Glutamatergic neuron (in vitro differentiated cells): ENCODE data around the gene ELFN2. TPM values are rescaled to one million over a fixed set of nuclear protein-coding genes. Genes with fewer than 3 reads are reported as not detected.

Source experiments
- DNase-seq: peaks from one replicate; pipeline ENCODE4 v3.0.0; 2022
- H3K27ac Mint-ChIP-seq: one replicate; pipeline ENCODE4 v1.8.0; 2020; ENCODE audit warnings: mild to moderate bottlenecking, mixed read lengths, inconsistent platforms; ENCODE audit not compliant: unreplicated experiment
- H3K27me3 Mint-ChIP-seq: one replicate; pipeline ENCODE4 v1.8.0; 2020; ENCODE audit warnings: mild to moderate bottlenecking, moderate library complexity, mixed read lengths, inconsistent platforms; ENCODE audit not compliant: unreplicated experiment
- H3K36me3 Mint-ChIP-seq: one replicate; pipeline ENCODE4 v1.8.0; 2020; ENCODE audit warnings: mild to moderate bottlenecking, mixed read lengths, inconsistent platforms; ENCODE audit not compliant: unreplicated experiment
- H3K4me1 Mint-ChIP-seq: one replicate; pipeline ENCODE4 v1.8.0; 2020; ENCODE audit warnings: mild to moderate bottlenecking, low read depth, mixed read lengths, inconsistent platforms; ENCODE audit not compliant: unreplicated experiment
- H3K4me3 Mint-ChIP-seq: one replicate; pipeline ENCODE4 v1.8.0; 2020; ENCODE audit warnings: mild to moderate bottlenecking, mixed read lengths, inconsistent platforms; ENCODE audit not compliant: unreplicated experiment
- H3K9me3 Mint-ChIP-seq: one replicate; pipeline ENCODE4 v1.8.0; 2020; ENCODE audit warnings: mild to moderate bottlenecking, moderate library complexity, mixed read lengths, inconsistent platforms; ENCODE audit not compliant: unreplicated experiment
- CTCF ChIP-seq: fragments of 200-600 bp; sonication (generic); IDR thresholded peaks from one replicate; pipeline ENCODE4 v1.5.0; 2021; ENCODE audit not compliant: partially characterized antibody, unreplicated experiment
- total RNA-seq: library from RNA; stranded (reverse); fragmentation: NEBNext Ultra II Directional; extraction: Animal tissue kit (Norgen Biotek cat#: 25700); gene quantifications from one replicate; pipeline ENCODE4 v1.2.1, GENCODE V29; 2021; ENCODE audit not compliant: unreplicated experiment

ELFN2 gene
- total RNA-seq, 1 donor from 2014 or later = 7.3 TPM

DNA sequence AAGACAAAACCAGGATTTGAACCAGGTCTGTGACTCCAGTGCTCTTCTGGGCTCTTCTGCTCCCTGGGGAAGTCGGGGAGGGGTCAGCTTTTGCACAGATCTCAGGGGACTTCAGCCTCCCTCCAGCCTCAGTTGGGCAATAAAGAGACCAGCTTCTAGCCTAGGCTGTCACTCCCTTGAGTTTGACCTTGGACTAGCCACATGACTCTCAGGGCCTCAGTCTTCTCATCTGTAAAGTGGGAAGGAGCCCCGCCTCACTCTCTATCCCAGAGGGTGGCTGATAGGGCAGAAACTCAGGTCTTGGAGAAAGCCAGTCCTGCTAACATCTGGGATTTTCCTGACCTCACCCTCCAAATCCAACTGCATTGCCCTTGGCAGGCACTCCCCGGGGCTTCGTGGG lies 38.7 kb downstream of the ELFN2 start:
- H3K4me3 Mint-ChIP-seq = no peak overlapping the region
- H3K36me3 Mint-ChIP-seq = no peaks in the 10 kb centered on the region
- TF ChIP-seq CTCF = no peak
- peaks cover 10% of the 10 kb centered on the region for H3K27me3 Mint-ChIP-seq
- no peak overlapping the region for H3K27ac Mint-ChIP-seq
- DNase-seq = no peak
- H3K4me1 Mint-ChIP-seq = peaks cover 14% of the 10 kb centered on the region
- peaks cover 8% of the 10 kb centered on the region for H3K9me3 Mint-ChIP-seq

DNA sequence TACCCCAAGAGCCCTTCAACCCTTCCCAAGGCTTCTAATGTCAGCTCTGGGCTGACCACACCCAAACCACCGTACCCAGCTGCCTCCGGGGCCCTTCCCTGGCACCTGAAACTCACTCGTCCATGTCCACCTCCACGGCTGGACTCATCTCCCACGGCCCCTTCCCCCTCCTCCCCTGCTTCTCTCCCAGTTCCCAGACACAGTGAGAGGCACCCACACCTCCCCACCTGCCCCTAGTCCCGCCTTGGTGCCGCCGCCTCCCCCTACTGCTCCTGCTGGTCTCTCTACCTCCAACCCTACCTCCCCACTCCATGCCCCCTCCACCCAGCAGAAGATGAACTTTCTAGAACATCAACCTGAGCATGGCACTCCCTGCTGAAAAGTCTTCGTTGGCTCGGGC lies 39.5 kb downstream of the ELFN2 start:
- peaks cover 7% of the 10 kb centered on the region for H3K27me3 Mint-ChIP-seq
- no peak for DNase-seq
- TF ChIP-seq CTCF = no peak
- no peak overlapping the region for H3K27ac Mint-ChIP-seq
- H3K4me1 Mint-ChIP-seq = peaks cover 15% of the 10 kb centered on the region
- H3K36me3 Mint-ChIP-seq = no peaks in the 10 kb centered on the region
- peaks cover 5% of the 10 kb centered on the region for H3K9me3 Mint-ChIP-seq
- no peak overlapping the region for H3K4me3 Mint-ChIP-seq

DNA sequence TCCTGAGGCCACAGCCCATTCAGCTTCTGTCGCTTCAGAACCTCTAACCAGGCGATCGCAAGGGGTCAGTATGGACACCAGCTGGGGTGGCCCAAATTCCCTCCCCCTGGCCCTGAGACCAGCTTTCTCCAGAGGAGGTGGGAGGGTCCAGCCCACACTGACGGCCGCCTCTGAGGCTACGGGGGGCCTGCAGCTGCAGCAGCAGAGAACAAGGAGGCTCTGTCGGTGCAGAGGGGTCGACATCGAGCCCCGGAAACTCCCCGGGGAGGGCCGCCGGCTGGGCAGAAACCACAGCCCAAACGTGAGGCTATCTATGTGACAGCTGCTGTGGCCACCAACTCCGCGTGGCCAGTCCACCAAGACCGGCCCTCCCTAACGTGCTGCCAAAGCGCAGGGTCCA lies 40.8 kb downstream of the ELFN2 start:
- Mint-ChIP-seq H3K27me3 (peaks cover 6% of the 10 kb centered on the region), H3K9me3 (peaks cover 5% of the 10 kb centered on the region), H3K36me3 (no peaks in the 10 kb centered on the region), H3K4me1 (peaks cover 13% of the 10 kb centered on the region), H3K4me3 (no peak overlapping the region), H3K27ac (no peak overlapping the region)
- no peak for TF ChIP-seq CTCF
- DNase-seq = no peak

GRCh38 chr22:37384691-37385090 lies 42.6 kb downstream of the ELFN2 start:
- TF ChIP-seq CTCF = no peak
- Mint-ChIP-seq H3K4me1 (peaks cover 20% of the 10 kb centered on the region), H3K27me3 (peaks cover 5% of the 10 kb centered on the region), H3K9me3 (peaks cover 5% of the 10 kb centered on the region), H3K4me3 (no peak overlapping the region), H3K27ac (no peak overlapping the region), H3K36me3 (no peaks in the 10 kb centered on the region)
- no peak for DNase-seq

DNA sequence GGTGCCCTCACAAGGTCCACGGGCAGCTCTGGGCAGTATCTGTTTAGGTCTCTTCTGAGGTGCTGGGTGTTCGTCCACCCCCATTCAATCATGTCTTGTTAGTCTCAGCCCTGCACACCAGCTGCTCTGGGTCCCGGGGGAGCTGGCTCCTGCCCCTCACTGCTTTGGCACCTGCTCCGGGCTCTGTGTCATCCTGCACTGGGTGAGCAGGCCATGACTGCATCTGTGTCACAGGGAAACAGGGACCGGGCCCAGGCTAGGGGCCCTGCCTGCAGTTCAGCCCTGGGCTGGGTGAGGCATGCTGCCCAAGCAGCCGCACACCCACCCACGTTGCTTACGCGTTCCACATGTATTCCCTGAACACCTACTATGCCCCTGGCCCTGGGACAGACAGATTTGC lies 43.9 kb downstream of the ELFN2 start:
- H3K4me3 Mint-ChIP-seq = no peak overlapping the region
- H3K4me1 Mint-ChIP-seq = peaks cover 27% of the 10 kb centered on the region
- no peak for TF ChIP-seq CTCF
- H3K9me3 Mint-ChIP-seq = peaks cover 8% of the 10 kb centered on the region
- DNase-seq = no peak
- peaks cover 8% of the 10 kb centered on the region for H3K27me3 Mint-ChIP-seq
- no peaks in the 10 kb centered on the region for H3K36me3 Mint-ChIP-seq
- H3K27ac Mint-ChIP-seq = no peak overlapping the region
